SH-SY5Y (cell line): ENCODE data around the gene CCNK.

Experiments used
- GATA2 ChIP-seq: IDR thresholded peaks from 2 replicates; pipeline ENCODE4 v1.6.1; 2011; ENCODE audit warnings: mild to moderate bottlenecking, low read depth, low read length
- GATA3 ChIP-seq: IDR thresholded peaks from 2 replicates; pipeline ENCODE4 v1.6.1; 2011; ENCODE audit warnings: low read depth, mild to moderate bottlenecking, low read length, moderate library complexity

DNA sequence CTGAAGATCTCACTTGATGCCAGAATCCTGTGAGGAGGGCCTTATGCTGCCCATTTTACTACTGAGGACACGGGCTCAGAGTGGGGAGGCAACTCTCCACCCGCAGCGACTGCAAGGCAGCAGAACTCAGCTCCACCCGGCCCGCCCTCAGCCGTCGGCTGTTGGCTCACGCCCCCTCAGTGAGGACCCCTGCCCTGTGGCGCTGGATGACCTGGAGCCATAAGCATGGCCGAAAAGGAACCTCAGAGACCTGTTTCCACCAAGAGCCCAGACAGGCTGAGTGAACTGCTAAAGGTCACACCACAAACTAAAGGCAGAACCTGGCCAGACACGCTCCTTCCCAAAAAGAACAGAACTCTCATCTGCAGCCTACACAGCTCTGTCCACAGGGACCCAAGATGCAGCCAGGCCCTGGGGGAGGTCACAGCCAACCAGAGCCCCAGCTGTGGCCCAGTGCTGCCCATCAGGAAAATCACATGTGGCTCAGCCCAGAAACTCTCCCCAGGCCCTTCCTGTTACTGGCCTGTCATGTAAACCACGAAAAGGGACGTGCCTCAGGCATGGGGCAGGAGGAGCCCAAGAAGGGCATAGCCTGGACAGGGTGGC lies 32.8 kb downstream of the CCNK start:
- no peak for TF ChIP-seq GATA2
- TF ChIP-seq GATA3, result no peak
